H1 (cell line): ENCODE measurements around the gene SFXN1. TPM values are rescaled to one million over a fixed set of nuclear protein-coding genes. Genes with fewer than 3 reads are reported as not detected.

Experiments used
- CHD7 ChIP-seq: fragments of 300-600 bp; sonication (generic); IDR thresholded peaks from 2 replicates; pipeline ENCODE4 v1.7.1; 2012; ENCODE audit warnings: low read length, moderate library complexity, mild to moderate bottlenecking, inconsistent platforms; ENCODE audit not compliant: insufficient replicate concordance
- TEAD4 ChIP-seq: IDR thresholded peaks from 2 replicates; pipeline ENCODE4 v1.6.1; 2012; ENCODE audit warnings: low read depth, low read length, inconsistent platforms, mixed read lengths
- polyA plus RNA-seq, 7 experiments: library from polyadenylated mRNA; depleted of rRNA in 3 of 7; stranded (reverse) in 5 of 7; unstranded in 2 of 7; fragments of >200 nt in 5 of 7; fragments of 200-250 nt in 2 of 7; gene quantifications; 1 replicate in 5 of 7; 2 replicates in 1 of 7; 4 replicates in 1 of 7; pipeline versions ENCODE4 v1.2.1 to v1.2.3, GENCODE V29; 2011 to 2013; ENCODE audit warnings: missing spikeins in 2 of 7, mixed read lengths in 2 of 7
- total RNA-seq: library from RNA; stranded (reverse); fragmentation: NEBNext Ultra II Directional; extraction: Animal tissue kit (Norgen Biotek cat#: 25700); gene quantifications from 2 replicates; pipeline ENCODE4 v1.2.1, GENCODE V29; 2021

Gene SFXN1
- total and polyA plus RNA-seq, 2 of the 8 experiments (the other 6 are each of a cell fraction or from before 2014, with no cell fraction given): 72.7 to 97.6 TPM

- TF ChIP-seq CHD7 (no peak), TEAD4 (no peak)
- TF ChIP-seq, all 59 proteins: peak for 0
Observed at GRCh38 chr5:175519006-175519405, 40.6 kb downstream of the SFXN1 start (continued).
